Testis (tissue), 3 donors: ENCODE results near the gene COX19. TPM values are rescaled to one million over a fixed set of nuclear protein-coding genes. Genes with fewer than 3 reads are reported as not detected.

Source experiments
- DNase-seq: peaks from one replicate; pipeline ENCODE4 v3.0.0-alpha.2; 2019
- H3K27ac ChIP-seq, 2 donors: fragments of 200-600 bp; sonication (generic); one replicate each; pipeline ENCODE4 v1.5.1; 2019
- H3K27me3 ChIP-seq: fragments of 200-600 bp; sonication (generic); one replicate; pipeline ENCODE4 v1.5.1; 2019
- H3K36me3 ChIP-seq: fragments of 200-600 bp; sonication (generic); one replicate; pipeline ENCODE4 v1.5.1; 2017; ENCODE audit warnings: low read depth; ENCODE audit errors: missing control alignments
- H3K4me1 ChIP-seq: fragments of 200-600 bp; sonication (generic); one replicate; pipeline ENCODE4 v1.5.1; 2019
- H3K4me3 ChIP-seq, 2 donors: fragments of 200-600 bp; sonication (generic); one replicate each; pipeline ENCODE4 v1.5.1; 2017 to 2019
- H3K9me3 ChIP-seq: fragments of 200-600 bp; sonication (generic); one replicate; pipeline ENCODE4 v1.5.1; 2017
- POLR2A ChIP-seq: fragments of 450-650 bp; IDR thresholded peaks from one replicate; pipeline ENCODE4 v1.6.1; 2017; ENCODE audit warnings: antibody characterized with exemption, mild to moderate bottlenecking, moderate library complexity
- WGBS, 2 donors: methylation state at CpG; one replicate each; pipeline ENCODE4 v1.1.5; 2018; 5-methylcytosine and 5-hydroxymethylcytosine counted together
- intact Hi-C: fragments of 100-400 bp; cut with DNase I; formaldehyde crosslinking; loops from one replicate; pipeline ENCODE4 v1.15.1; 2023; ENCODE audit warnings: low total_unique reads
- polyA plus RNA-seq: library from polyadenylated mRNA; stranded (reverse); fragments of 350-450 nt; fragmentation: Illumina TruSeq; extraction: RNeasy Lipid Tissue Mini Kit (QIAGEN cat#74804); gene quantifications from one replicate; pipeline ENCODE4 v1.2.3, GENCODE V29; 2014; ENCODE audit warnings: low read depth, low replicate concordance; ENCODE audit not compliant: insufficient read depth
- total RNA-seq, 2 donors: library from RNA; depleted of rRNA; stranded (reverse); fragments of >200 nt; gene quantifications; one replicate each; pipeline ENCODE4 v1.2.3, GENCODE V29; 2016
- TF ChIP-seq, protein P1 (sequence below), 3 experiments: fragments of 450-650 bp in 2 of 3; fragments of 200-600 bp in 1 of 3; sonication (generic) in 1 of 3; IDR thresholded peaks; one replicate each; pipeline ENCODE4 v1.5.1; 2016 to 2019; ENCODE audit warnings: antibody characterized with exemption in 3 of 3, mild to moderate bottlenecking in 2 of 3, moderate library complexity in 1 of 3

The COX19 gene
- total and polyA plus RNA-seq, 3 donors from 2014 or later: 8.8 to 23.5 (median 21.6) TPM

DNA sequence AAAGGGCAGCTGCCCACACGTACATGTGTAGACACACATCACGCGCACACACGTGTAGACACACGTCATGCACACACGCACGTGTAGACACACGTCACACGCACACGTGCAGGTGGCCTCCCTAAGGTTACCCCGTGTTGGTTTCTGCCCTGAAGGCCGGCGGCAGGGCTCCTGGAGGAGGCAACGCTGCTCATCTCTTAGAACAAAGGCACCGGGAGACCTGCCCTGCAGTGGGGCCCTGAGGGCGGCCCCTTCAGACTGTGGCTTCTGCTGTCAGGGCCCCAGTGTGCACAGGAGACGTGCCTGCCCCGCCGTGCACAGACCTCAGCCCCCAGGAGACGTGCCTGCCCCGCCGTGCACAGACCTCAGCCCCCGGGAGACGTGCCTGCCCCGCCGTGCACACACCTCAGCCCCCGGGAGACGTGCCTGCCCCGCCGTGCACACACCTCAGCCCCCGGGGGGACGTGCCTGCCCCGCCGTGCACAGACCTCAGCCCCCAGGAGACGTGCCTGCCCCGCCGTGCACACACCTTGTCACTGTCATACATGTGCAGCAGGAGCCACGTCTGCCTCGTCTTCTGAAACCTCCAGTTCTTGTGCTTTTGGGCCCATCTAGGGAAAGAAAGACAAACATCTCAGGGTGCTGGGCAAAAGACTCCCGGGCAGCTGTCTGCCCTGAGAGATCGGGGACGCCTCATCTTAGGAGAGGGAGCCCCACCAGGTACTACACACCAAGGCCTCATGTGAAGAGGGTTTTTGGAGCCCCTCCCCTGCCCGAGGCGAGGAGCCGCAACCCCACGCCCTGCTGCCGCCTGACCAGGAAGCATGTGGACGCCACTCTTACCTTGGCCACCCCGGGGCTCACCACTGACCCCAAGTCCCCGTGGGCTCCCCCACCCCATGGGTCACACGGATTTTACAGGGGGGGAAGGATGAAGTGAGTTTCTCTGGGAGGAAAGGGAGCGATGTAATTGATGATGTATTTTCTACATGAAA, 24.9 kb upstream of the COX19 start:
- intact Hi-C loops: loop anchor here (10.0 kb wide), 1 partner anchor 175 kb away; no protein-coding TSS in a partner anchor
- Histone ChIP-seq H3K9me3 (no peaks in the 10 kb centered on the region), H3K27ac (no peak overlapping the region), H3K36me3 (no peaks in the 10 kb centered on the region), H3K27me3 (no peaks in the 10 kb centered on the region), H3K4me1 (no peaks in the 10 kb centered on the region), H3K4me3 (no peak overlapping the region)
- 91% methylated on average over 18 to 52 of the region's 52 CpGs for WGBS, 2 donors
- DNase-seq: no peak
- TF ChIP-seq, protein P1, sequence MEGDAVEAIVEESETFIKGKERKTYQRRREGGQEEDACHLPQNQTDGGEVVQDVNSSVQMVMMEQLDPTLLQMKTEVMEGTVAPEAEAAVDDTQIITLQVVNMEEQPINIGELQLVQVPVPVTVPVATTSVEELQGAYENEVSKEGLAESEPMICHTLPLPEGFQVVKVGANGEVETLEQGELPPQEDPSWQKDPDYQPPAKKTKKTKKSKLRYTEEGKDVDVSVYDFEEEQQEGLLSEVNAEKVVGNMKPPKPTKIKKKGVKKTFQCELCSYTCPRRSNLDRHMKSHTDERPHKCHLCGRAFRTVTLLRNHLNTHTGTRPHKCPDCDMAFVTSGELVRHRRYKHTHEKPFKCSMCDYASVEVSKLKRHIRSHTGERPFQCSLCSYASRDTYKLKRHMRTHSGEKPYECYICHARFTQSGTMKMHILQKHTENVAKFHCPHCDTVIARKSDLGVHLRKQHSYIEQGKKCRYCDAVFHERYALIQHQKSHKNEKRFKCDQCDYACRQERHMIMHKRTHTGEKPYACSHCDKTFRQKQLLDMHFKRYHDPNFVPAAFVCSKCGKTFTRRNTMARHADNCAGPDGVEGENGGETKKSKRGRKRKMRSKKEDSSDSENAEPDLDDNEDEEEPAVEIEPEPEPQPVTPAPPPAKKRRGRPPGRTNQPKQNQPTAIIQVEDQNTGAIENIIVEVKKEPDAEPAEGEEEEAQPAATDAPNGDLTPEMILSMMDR (IDR thresholded peaks at IDR 0.05): no peak
- TF ChIP-seq POLR2A: no peak

DNA sequence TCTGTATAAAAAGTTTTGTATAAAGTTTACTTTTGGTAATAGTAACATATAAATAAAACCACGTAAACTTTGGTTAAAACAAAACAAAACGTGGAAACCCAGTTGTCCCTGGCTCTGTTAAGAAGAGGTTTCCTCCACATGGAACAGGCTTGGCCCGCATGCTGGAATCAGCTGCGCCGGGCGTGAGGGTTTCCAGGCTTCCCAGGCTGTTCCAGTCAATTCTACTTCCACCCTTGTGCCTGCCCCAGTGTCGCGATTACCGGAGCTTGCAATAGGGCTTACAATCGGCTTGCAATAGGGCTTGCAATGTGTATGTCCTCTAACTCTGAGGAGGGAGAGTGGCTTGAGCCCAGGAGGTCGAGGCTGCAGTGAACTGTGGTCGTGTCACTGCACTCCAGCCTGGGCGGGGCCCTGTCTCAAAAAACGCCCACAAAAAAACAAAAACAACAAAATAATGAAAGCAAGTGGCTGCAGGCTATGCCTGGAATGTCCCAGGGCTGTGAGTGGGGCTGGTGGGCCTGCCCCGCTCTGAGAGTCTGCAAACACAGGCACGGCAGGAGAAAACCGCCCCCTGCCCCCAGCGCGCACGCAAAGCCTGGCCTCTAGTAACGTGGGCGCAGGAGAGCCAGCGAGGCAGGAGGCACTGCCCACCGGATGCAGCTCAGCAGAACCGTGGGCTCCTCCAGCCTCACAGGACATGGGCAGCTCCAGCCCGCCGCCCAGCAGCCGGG, 24.0 kb upstream of the COX19 start:
- H3K27me3 ChIP-seq: no peaks in the 10 kb centered on the region
- intact Hi-C loops: loop anchor here (10.0 kb wide), 1 partner anchor 175 kb away; no protein-coding TSS in a partner anchor
- H3K4me3 ChIP-seq: no peak overlapping the region
- DNase-seq: no peak
- no peaks in the 10 kb centered on the region for H3K9me3 ChIP-seq
- WGBS, 2 donors: 87 to 90% methylated on average over 26 to 28 of the region's 28 CpGs
- H3K36me3 ChIP-seq: no peaks in the 10 kb centered on the region
- no peak overlapping the region for H3K27ac ChIP-seq
- TF ChIP-seq, protein P1 (IDR thresholded peaks at IDR 0.05): no peak
- TF ChIP-seq POLR2A: no peak
- H3K4me1 ChIP-seq: no peaks in the 10 kb centered on the region

DNA sequence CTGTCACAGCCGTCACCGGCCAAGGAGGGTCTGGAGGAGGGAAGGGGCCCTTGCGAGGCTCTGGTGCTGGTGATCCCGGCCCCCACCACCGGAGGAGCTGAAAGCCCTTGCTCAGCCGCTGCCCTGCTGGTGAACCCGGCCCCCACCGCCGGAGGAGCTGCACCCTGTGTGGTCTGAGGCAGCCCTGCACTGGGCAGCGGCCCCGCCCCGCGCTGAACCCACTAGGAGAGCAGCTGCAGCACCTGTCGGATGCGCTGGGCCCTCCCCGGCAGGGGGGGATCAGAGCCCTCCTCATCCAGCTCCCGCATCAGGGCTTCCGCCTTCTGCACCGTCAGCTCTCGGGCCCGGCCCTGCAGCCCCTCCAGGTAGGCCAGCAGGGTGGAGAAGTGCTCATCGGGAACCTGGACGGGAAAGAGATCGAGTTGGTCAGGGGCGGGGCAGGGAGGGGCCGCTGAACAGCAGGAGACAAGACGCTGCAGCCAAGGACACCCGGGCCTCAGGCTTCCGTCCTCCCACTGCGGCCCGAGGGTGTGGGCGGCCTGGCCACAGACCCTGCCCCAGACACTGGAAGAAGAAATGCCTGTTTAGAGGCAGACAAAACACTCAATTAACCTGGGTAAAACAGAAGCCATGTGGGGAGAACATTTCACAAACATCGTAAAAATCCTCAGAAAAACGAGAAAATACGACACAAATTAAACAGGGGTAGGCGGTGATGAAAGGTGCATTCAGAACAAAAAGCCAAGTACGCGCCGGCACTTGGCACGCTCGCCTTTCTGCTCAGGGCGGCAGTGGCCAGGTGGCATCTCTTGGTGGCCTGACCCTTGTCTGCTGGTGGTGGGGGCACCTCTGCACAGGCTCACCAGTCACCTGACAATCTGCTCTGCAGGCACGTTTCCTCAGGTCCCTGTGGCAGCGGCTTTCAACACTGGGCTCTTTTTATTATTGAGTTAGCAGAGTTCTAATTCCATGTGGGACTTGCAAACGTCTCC, 22.4 kb upstream of the COX19 start:
- Histone ChIP-seq H3K27ac (no peak overlapping the region), H3K9me3 (no peaks in the 10 kb centered on the region), H3K27me3 (no peaks in the 10 kb centered on the region), H3K36me3 (no peaks in the 10 kb centered on the region), H3K4me3 (no peak overlapping the region), H3K4me1 (peaks cover 12% of the 10 kb centered on the region)
- WGBS, 2 donors: 79 to 85% methylated on average over 16 to 40 of the region's 45 CpGs
- intact Hi-C loops: loop anchor here (10.0 kb wide), 1 partner anchor 177 kb away; no protein-coding TSS in a partner anchor
- TF ChIP-seq, protein P1 (IDR thresholded peaks at IDR 0.05): no peak
- no peak for TF ChIP-seq POLR2A
- DNase-seq: no peak

DNA sequence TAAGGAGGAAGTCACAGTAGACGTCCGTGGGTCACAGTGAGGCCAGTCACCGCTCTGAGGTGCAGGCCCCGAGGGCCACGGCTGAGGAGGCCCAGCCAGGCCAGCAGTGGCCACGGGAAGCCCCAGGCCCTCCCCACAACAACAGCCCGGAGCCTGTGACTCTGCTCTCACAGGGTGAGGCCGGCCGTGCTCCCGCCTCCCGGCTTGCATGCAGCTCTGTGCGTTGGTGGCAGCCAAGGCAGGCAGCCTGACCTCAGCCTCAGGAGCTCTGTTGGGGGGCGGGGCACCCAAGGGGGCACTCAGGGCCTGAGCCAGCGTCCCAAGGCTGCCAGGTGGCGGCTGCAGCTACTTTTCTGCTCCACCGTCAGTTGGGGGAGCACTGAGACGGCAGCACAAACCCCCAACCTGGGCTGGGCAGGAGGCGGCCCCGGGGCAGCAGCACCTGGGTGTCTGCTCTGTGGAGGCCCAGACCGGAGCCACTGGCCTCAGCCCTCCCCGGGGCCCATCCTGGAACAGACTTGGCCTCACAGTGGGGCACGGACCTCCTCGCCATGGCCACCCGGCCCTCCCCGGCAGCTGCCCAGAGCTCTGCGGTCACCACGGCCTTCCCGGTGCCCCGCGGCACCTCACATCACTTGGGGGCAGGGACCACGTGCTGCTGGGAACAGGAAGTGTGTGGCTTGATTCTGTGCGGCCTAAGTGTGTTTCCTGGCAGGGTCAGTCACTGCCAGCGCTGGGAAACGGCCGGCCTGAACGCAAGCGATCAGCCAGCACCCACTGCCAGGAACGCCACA, 20.9 kb upstream of the COX19 start:
- Histone ChIP-seq H3K36me3 (no peaks in the 10 kb centered on the region), H3K27me3 (no peaks in the 10 kb centered on the region), H3K4me3 (no peak overlapping the region), H3K4me1 (peaks cover 12% of the 10 kb centered on the region), H3K9me3 (no peaks in the 10 kb centered on the region), H3K27ac (no peak overlapping the region)
- DNase-seq: no peak
- intact Hi-C loops: loop anchor here (10.0 kb wide), 1 partner anchor 179 kb away; no protein-coding TSS in a partner anchor
- WGBS, 2 donors: 95 to 98% methylated on average over 9 to 36 of the region's 38 CpGs
- TF ChIP-seq, protein P1 (IDR thresholded peaks at IDR 0.05): no peak
- TF ChIP-seq POLR2A: no peak
